ENCODE data around the gene L3MBTL4. TPM values are rescaled to one million over a fixed set of nuclear protein-coding genes. Genes with fewer than 3 reads are reported as not detected.
A peak's percentile ranks its signal among the peaks of the same experiment; 100 is the strongest.

The L3MBTL4 gene
- total and polyA plus RNA-seq, 2 experiments from 2014 or later, result 4.1 to 14.1 TPM

- H2AFZ ChIP-seq, result no peak overlapping the region
- no peaks in the 10 kb centered on the region for H3K36me3 ChIP-seq (replicated peaks; ENCODE audit: insufficient read depth, low read depth)
- no peak for TF ChIP-seq CTCF (IDR thresholded peaks at IDR 0.05; ENCODE audit: poor library complexity)
- no peak for TF ChIP-seq EZH2phosphoT487 (IDR thresholded peaks at IDR 0.05; ENCODE audit: low read depth, severe bottlenecking, unreplicated experiment)
- H3K27me3 ChIP-seq, result no peaks in the 10 kb centered on the region
- no peaks in the 10 kb centered on the region for H3K9me3 ChIP-seq (ENCODE audit: low read depth)
- WGBS (ENCODE audit: low lambda C conversion rate, missing lambda C conversion rate), result 73% methylated on average over 5 of the region's 5 CpGs
- DNase-seq (ENCODE audit: low spot score), result no peak
- no peaks in the 10 kb centered on the region for H4K20me1 ChIP-seq (ENCODE audit: insufficient read depth, poor library complexity, severe bottlenecking)
- H3K4me1 ChIP-seq (ENCODE audit: insufficient read depth), result no peaks in the 10 kb centered on the region
- H3K4me3 ChIP-seq, result no peak overlapping the region
- H3K9me2 ChIP-seq (replicated peaks; ENCODE audit: insufficient read depth), result no peaks in the 10 kb centered on the region
- H3K4me2 ChIP-seq, result no peak overlapping the region
- no peak overlapping the region for H3K27ac ChIP-seq
- H3K79me2 ChIP-seq, result no peaks in the 10 kb centered on the region
These were observed 428.3 kb downstream of the L3MBTL4 start for GRCh38 chr18:5986257-5986931.

- Histone ChIP-seq H3K9me2 (replicated peaks; ENCODE audit: insufficient read depth) (no peaks in the 10 kb centered on the region), H3K4me2 (no peak overlapping the region), H4K20me1 (ENCODE audit: insufficient read depth, poor library complexity, severe bottlenecking) (no peaks in the 10 kb centered on the region), H3K9me3 (ENCODE audit: low read depth) (no peaks in the 10 kb centered on the region), H3K79me2 (no peaks in the 10 kb centered on the region), H3K4me3 (no peak overlapping the region), H3K36me3 (replicated peaks; ENCODE audit: insufficient read depth, low read depth) (no peaks in the 10 kb centered on the region), H3K4me1 (ENCODE audit: insufficient read depth) (no peaks in the 10 kb centered on the region), H3K27me3 (no peaks in the 10 kb centered on the region), H2AFZ (no peak overlapping the region), H3K27ac (no peak overlapping the region)
- no peak for DNase-seq (ENCODE audit: low spot score)
- TF ChIP-seq CTCF (IDR thresholded peaks at IDR 0.05; ENCODE audit: poor library complexity), result no peak
- TF ChIP-seq EZH2 (IDR thresholded peaks at IDR 0.05; ENCODE audit: borderline replicate concordance), result no peak
- no peak for TF ChIP-seq EZH2phosphoT487 (IDR thresholded peaks at IDR 0.05; ENCODE audit: low read depth, severe bottlenecking, unreplicated experiment)
- 91% methylated on average over 1 of the region's 1 CpG for WGBS (ENCODE audit: low lambda C conversion rate, missing lambda C conversion rate)
These were observed 430.5 kb downstream of the L3MBTL4 start for GRCh38 chr18:5984245-5984644.

DNA sequence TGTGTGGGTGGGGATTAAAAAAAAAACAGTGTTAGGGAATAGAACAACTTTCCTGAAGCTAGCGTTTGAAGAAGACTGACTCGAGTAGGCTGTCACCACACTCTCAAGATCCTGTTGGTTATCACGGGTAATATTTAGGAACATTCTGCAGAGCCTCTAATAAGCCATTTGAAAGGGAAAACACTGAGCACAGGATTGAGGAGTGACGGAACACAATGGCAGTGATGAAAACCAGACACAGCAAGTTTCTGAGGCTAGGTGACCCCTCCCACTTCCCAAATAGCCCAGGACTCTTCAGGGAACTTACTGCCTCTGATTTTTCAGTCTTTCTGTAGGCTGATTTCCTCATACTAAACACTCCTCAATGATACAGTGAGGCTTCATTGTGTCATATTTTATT is 431.2 kb downstream of the L3MBTL4 start:
- no peaks in the 10 kb centered on the region for H3K36me3 ChIP-seq (replicated peaks; ENCODE audit: insufficient read depth, low read depth)
- H4K20me1 ChIP-seq (ENCODE audit: insufficient read depth, poor library complexity, severe bottlenecking), result no peaks in the 10 kb centered on the region
- TF ChIP-seq EZH2 (IDR thresholded peaks at IDR 0.05; ENCODE audit: borderline replicate concordance) (no peak), EZH2phosphoT487 (IDR thresholded peaks at IDR 0.05; ENCODE audit: low read depth, severe bottlenecking, unreplicated experiment) (no peak), CTCF (IDR thresholded peaks at IDR 0.05; ENCODE audit: poor library complexity) (no peak)
- H3K27ac ChIP-seq, result no peak overlapping the region
- no peaks in the 10 kb centered on the region for H3K4me1 ChIP-seq (ENCODE audit: insufficient read depth)
- H3K4me2 ChIP-seq, result peak overlapping the region; percentile 22
- H2AFZ ChIP-seq, result no peak overlapping the region
- no peak overlapping the region for H3K4me3 ChIP-seq
- H3K79me2 ChIP-seq, result no peaks in the 10 kb centered on the region
- no peaks in the 10 kb centered on the region for H3K9me2 ChIP-seq (replicated peaks; ENCODE audit: insufficient read depth)
- H3K9me3 ChIP-seq (ENCODE audit: low read depth), result no peaks in the 10 kb centered on the region
- 33% methylated on average over 4 of the region's 4 CpGs for WGBS (ENCODE audit: low lambda C conversion rate, missing lambda C conversion rate)
- DNase-seq (ENCODE audit: low spot score), result no peak
- no peaks in the 10 kb centered on the region for H3K27me3 ChIP-seq

All from hepatocyte (in vitro differentiated cells).